Stimulated activated CD4-positive, alpha-beta T cell treated with anti-CD3 and anti-CD28 coated beads, TNF-alpha, amount 100 ng/mL, for 24 hours (primary cell): ENCODE measurements around the gene WTAP.
"Not testable (repeated sequence)": the region's sequence is repeated elsewhere in the genome, so short reads cannot be mapped to it uniquely, and the experiment has no call there.

Source experiments
- DNase-seq, 3 experiments: peaks; one replicate each; pipeline ENCODE4 v3.0.0-alpha.2; 2020; ENCODE audit warnings: low read depth in 3 of 3

WTAP gene

GRCh38 chr6:159726918-159727716 lies at the start of gene WTAP:
Gene WTAP, plus strand, starts transcription at chr6:159727506. Its CDS starts 8,760 bp downstream, at chr6:159736266.
- DNase-seq: peak; percentile 92 to 96 (median 93)

- no peak for DNase-seq
Observed at GRCh38 chr6:159677506-159678165, 49.7 kb upstream of the WTAP start.

GRCh38 chr6:159678574-159678973 lies 48.7 kb upstream of the WTAP start:
- no peak for DNase-seq

GRCh38 chr6:159679091-159680077 lies 47.9 kb upstream of the WTAP start:
- DNase-seq: peak in 1 of 3 experiments; percentile 25

GRCh38 chr6:159680104-159680503 lies 47.2 kb upstream of the WTAP start:
- no peak for DNase-seq

GRCh38 chr6:159681191-159681880 lies 46.0 kb upstream of the WTAP start:
- DNase-seq: no peak

GRCh38 chr6:159682295-159682694 lies 45.0 kb upstream of the WTAP start:
- no peak for DNase-seq

- DNase-seq: no peak
Observed at GRCh38 chr6:159682810-159683209, 44.5 kb upstream of the WTAP start.

GRCh38 chr6:159684013-159684304 lies 43.3 kb upstream of the WTAP start:
- DNase-seq: no peak

GRCh38 chr6:159686040-159686439 lies 41.3 kb upstream of the WTAP start:
- no peak for DNase-seq

GRCh38 chr6:159686703-159687102 lies 40.6 kb upstream of the WTAP start:
- no peak for DNase-seq

- no peak for DNase-seq
Observed at GRCh38 chr6:159687341-159687740, 40.0 kb upstream of the WTAP start.

- no peak for DNase-seq
Observed at GRCh38 chr6:159688266-159688905, 38.9 kb upstream of the WTAP start.

- no peak for DNase-seq
Observed at GRCh38 chr6:159689001-159689400, 38.3 kb upstream of the WTAP start.

GRCh38 chr6:159690135-159690534 lies 37.2 kb upstream of the WTAP start:
- DNase-seq: not testable (repeated sequence)

- no peak for DNase-seq
Observed at GRCh38 chr6:159691133-159691962, 36.0 kb upstream of the WTAP start.

GRCh38 chr6:159691963-159692287 lies 35.4 kb upstream of the WTAP start:
- DNase-seq: no peak

GRCh38 chr6:159692303-159693127 lies 34.8 kb upstream of the WTAP start:
- peak; percentile 40 to 53 (median 44) for DNase-seq

- DNase-seq: peak; percentile 62 to 80 (median 65)
Observed at GRCh38 chr6:159693128-159693893, 34.0 kb upstream of the WTAP start, which contains the start of gene SOD2. Gene SOD2, minus strand, starts transcription at chr6:159693241. Its CDS starts 74 bp downstream, at chr6:159693167.
